Kasumi-1 (cell line): Measurements from ENCODE around the gene KATNAL2.
"Not testable (repeated sequence)": the region's sequence is repeated elsewhere in the genome, so short reads cannot be mapped to it uniquely, and the experiment has no call there.

ENCODE experiments used
- DNase-seq, 2 experiments: peaks; one replicate each; lab custom pipeline; 2025; lab: John Stamatoyannopoulos, UW

The KATNAL2 gene

DNA sequence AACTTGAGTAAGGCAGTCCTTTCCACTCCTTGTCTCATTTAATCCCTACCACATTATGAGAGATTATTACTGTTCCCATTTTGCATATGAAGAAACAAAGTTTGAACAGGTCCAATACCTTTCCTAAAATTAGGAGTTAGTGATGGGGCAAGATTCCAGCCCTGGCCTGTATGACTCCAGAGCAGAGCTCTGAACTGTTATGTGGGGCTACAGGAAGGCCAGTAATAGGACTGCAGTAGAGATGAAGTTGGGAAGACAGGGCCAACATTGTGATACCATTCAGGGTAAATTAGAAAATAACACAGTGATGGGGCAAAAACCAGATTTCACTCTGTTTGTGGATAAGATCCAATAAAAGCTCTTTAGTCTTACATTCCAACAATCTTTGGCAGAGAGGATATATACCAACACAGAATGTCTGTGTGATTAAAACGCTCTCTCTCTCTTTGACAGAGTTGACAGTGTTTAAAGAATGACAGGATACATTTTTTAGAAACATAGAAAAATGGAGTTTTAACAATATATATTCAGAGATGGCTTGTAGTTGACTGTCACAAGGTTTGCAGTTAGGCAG lies 22.7 kb downstream of the KATNAL2 start:
- no peak for DNase-seq

DNA sequence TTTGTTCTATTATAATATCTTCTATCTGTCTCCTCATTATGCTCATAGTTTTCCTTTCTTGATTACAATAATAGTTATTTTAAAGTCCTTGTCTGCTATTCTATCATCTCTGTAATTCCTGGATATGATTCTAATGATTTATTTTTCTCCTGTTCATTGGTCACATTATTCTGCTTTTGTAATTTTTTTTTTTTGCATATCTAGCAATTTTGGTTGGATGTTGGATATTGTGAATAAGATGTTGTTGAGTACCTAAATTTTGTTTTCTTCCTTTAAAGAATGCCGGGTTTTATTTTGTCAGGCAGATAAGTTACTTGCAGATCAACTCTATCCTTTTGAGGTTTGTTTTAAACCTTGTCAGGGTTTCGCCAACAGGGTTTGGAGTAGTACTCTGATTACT lies 25.2 kb downstream of the KATNAL2 start:
- DNase-seq, result no peak

DNA sequence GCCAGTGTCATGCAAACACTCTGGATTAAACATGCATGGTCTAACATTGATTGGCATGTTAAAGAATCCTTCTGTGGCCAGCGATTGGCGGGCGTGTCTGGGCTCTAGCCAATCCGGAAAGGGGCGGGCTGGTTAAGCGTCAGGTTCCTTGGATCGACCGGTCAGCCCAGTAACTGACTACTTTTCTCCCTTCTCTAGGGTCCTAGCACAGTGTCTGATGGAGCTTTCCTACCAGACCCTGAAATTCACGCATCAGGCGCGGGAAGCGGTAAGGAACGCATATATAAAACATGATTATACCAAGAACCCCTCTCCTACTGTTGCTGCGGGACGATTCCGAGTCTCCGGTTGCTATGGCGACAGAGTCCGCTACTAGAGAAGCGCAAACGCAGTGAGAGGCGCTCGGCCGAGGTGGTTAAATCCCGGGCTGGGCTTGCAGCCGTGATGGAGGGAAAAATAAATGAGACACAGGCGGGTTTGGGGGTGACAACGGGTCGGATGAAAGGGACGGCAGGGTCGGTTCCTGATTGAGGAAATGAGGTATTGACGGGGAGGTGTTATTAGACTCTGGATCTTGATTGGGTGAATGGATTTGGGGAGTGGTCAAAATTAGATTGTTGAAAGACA lies 29.4 kb downstream of the KATNAL2 start:
- DNase-seq, result no peak

DNA sequence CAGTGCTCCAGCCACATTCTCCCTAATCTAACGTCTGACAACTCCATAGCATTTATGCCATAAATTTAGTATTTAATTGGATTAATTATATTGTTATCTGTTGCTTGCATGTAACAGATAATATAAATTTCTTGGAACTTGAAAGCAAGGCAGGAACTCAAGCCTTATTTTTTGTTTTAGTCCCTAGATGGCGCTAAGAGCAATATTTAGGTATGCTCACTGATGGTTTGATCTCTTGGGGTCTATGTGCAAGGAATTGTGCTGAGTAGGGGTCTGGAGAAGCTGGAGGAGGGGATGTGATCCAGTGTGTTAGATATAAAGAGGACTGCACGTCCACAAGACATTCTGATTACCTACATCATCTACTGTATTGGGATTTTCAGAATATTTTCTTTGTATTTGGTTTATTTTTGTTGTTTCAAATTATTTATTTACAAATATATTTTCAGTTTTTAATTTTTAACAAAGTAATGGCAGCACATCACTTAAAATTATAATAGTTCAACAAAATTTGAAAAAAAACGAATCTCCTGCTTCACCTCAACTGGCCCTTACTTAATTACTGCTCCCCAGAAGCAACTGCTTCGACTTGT lies 32.8 kb downstream of the KATNAL2 start:
- peak; percentile 34 to 63 for DNase-seq

DNA sequence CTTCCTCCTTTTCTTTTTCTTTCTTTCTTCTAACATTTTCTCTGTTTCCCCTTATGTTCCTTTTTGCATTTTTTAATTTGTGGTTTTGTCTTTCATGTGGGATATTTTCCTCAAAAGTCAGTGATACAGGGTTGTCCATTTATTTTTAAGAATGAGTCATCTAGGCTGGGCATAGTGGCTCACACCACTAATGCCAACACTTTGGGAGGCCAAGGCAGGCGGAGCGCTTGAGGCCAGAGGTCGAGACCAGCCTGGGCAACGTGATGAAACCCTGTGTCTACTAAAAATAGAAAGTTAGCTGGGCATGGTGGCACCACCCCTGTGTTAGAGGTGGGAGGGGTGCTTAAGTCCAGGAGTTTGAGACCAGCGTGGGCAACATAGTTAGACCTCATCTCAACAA lies 35.8 kb downstream of the KATNAL2 start:
- DNase-seq, result no peak

DNA sequence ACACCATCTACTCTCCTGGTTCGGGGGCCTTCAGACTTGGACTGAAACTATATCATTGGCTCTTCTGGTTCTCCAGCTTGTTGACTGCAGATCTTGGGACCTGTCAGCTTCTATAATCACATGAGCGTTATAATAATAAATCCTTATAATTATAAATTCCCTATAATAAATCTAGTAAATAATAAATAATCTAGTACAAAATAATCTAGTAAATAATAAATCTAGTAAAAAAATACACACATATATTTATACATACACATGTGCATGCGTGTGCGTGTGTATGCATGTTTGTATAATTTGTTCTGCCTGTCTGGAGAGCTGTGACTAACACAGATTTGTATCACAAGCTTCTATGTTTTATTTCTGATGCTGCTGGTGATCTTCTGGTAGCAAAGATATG lies 40.8 kb downstream of the KATNAL2 start:
- DNase-seq, result no peak

DNA sequence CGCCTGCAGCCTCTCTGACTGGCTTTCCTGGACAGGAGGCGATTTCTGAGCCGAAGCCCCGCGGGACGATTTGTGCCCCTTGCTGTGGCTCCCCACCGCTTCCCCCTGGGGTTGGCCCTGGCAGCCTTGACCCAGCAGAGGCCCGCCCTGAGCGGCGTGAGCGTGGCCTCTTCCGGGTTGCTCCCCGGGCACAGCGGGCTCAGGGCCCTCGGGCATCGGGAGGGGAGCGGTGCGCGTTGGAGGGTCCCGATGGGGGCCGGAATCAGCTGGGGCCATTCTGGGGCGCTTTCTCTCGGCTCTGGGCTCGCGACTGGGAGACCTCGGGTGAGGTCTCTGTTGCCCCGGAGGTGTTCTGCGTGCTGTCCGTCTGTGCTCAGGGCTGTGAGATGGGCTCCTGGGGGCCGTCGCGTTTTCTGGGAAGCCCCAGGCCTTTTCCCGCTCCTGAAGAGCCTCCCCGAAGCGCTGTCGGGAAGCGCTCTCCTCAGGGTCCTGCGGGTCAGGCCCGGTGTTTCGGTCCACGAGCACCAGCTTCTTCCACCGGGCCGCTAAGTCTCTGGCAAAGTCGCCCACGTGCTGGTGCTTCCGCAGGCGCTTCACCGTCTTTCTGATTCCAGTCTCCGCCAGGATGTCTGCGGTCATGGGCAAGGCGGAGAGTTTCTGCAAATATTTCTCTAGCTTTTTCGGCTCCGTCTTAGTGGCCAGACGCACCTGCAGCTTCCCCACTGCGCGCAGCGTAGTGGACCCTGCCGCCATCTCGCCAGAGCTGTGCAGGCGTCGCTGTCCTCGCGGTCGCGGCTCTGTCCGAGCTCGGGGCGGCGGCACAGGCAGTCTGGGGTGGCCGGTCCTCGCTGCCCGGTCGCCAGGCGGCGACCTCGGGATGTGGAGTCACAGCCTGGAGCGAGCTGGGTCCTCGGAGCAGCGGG lies 46.5 kb downstream of the KATNAL2 start:
- DNase-seq, result not testable (repeated sequence)

DNA sequence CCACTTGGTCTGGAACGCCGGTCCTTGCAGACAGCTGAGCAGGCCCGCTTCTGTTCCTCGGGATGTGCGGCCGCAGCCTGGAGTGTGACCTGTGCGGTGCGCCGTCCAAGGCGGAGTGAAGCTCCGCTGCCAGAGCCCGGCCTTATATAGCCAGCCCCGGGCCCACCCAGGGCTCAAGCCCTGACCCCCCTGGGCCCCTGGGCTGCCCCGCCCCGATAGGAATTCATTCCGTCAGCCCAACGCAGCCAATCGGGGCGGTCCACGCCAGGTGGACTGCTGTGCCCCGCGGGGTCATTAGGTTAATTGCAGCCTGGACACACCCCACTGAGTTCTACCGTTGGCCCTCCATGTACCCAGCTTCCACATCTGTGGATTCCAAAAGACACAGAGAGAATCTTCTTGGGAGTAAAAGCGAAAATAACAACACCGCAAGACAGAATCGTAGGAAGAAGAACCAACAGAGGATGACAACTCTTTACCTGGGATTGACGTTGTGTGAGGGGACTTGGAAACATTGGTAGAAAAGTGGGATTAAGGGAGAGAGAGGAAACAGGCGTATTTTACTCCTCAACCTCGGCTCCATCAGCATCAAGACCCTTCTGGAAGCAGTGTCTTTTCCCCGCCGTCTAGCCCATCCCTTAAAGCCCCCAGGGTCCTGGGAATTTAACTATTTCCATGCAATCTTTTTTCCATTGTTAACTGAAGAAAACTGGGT lies 47.3 kb downstream of the KATNAL2 start:
- DNase-seq, result not testable (repeated sequence)

DNA sequence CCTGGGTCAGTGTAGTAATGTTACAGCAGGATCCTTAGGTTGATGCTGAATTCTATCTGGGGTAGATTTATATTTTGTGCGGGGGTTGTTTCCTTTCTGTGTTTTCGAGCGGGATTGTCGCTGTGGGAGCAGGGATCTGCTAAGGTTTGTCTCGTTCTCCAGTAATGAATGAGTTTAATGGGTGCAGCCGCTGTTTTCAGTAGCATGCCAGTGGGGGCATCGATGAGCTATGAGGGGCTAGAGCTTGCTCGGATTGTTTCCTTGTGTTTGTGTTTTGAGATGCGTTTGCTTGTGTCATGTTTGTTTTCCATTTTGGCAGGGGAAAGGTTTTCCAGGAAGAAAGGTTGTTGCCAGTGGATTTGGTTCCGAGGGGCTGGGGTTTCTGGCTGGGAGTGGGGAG lies 48.9 kb downstream of the KATNAL2 start:
- not testable (repeated sequence) for DNase-seq

DNA sequence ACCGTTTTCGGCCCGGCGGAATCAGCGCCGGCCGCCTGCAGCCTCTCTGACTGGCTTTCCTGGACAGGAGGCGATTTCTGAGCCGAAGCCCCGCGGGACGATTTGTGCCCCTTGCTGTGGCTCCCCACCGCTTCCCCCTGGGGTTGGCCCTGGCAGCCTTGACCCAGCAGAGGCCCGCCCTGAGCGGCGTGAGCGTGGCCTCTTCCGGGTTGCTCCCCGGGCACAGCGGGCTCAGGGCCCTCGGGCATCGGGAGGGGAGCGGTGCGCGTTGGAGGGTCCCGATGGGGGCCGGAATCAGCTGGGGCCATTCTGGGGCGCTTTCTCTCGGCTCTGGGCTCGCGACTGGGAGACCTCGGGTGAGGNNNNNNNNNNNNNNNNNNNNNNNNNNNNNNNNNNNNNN lies 52.1 kb downstream of the KATNAL2 start:
- not testable (repeated sequence) for DNase-seq

DNA sequence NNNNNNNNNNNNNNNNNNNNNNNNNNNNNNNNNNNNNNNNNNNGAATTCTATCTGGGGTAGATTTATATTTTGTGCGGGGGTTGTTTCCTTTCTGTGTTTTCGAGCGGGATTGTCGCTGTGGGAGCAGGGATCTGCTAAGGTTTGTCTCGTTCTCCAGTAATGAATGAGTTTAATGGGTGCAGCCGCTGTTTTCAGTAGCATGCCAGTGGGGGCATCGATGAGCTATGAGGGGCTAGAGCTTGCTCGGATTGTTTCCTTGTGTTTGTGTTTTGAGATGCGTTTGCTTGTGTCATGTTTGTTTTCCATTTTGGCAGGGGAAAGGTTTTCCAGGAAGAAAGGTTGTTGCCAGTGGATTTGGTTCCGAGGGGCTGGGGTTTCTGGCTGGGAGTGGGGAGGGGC lies 102.5 kb downstream of the KATNAL2 start:
- not testable (repeated sequence) for DNase-seq

DNA sequence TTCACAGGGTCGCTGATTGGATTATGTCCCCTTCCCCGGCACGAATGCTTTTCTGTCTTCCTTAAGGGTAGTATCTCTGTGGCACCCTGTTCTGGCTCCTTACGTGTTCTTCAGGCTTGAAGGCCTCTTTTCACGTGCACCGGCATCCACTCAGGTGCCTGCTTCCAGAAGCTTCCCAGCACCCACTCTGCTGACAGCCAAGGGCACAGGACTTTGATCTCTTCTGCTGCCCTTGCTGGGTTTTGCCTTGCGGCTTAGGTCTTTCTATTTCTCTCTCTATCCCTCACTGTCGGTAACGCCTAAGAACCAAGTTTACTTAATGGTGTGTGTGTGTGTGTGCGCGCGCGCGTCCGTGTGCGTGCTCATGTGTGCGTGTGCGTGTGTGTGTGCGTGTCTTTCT lies 103.4 kb downstream of the KATNAL2 start:
- not testable (repeated sequence) for DNase-seq

DNA sequence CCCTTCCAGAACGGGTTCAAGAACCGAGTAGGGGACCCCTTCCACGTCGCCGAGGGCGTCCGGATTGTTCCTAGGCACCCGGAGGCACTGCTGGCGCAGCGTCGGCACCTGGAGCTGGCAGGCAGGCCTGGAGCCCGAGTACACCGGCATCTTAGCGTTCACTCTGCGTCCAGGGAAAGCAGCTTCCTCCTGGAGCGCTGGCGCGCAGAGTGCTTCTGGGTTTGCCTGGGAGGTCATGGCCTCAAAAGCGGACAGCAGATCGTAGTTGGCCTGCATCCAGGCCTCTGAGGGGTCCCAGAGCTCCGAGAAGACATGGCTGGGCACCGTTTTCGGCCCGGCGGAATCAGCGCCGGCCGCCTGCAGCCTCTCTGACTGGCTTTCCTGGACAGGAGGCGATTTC lies 105.4 kb downstream of the KATNAL2 start:
- DNase-seq, result not testable (repeated sequence)

DNA sequence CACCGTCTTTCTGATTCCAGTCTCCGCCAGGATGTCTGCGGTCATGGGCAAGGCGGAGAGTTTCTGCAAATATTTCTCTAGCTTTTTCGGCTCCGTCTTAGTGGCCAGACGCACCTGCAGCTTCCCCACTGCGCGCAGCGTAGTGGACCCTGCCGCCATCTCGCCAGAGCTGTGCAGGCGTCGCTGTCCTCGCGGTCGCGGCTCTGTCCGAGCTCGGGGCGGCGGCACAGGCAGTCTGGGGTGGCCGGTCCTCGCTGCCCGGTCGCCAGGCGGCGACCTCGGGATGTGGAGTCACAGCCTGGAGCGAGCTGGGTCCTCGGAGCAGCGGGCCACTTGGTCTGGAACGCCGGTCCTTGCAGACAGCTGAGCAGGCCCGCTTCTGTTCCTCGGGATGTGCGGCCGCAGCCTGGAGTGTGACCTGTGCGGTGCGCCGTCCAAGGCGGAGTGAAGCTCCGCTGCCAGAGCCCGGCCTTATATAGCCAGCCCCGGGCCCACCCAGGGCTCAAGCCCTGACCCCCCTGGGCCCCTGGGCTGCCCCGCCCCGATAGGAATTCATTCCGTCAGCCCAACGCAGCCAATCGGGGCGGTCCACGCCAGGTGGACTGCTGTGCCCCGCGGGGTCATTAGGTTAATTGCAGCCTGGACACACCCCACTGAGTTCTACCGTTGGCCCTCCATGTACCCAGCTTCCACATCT lies 106.5 kb downstream of the KATNAL2 start:
- not testable (repeated sequence) for DNase-seq

DNA sequence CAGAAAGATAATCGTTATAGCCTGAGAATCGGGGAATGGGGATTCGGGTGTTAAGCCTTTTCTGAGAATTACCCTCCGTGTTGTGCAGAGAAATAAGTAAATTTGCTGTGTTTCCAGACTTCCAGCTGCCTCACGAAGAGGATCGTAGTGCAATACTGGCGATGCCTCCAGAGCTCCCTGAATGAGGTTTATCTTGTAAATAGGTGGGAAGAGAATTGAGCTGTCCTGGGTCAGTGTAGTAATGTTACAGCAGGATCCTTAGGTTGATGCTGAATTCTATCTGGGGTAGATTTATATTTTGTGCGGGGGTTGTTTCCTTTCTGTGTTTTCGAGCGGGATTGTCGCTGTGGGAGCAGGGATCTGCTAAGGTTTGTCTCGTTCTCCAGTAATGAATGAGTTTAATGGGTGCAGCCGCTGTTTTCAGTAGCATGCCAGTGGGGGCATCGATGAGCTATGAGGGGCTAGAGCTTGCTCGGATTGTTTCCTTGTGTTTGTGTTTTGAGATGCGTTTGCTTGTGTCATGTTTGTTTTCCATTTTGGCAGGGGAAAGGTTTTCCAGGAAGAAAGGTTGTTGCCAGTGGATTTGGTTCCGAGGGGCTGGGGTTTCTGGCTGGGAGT lies 108.3 kb downstream of the KATNAL2 start:
- not testable (repeated sequence) for DNase-seq

DNA sequence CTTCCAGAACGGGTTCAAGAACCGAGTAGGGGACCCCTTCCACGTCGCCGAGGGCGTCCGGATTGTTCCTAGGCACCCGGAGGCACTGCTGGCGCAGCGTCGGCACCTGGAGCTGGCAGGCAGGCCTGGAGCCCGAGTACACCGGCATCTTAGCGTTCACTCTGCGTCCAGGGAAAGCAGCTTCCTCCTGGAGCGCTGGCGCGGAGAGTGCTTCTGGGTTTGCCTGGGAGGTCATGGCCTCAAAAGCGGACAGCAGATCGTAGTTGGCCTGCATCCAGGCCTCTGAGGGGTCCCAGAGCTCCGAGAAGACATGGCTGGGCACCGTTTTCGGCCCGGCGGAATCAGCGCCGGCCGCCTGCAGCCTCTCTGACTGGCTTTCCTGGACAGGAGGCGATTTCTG lies 111.3 kb downstream of the KATNAL2 start:
- not testable (repeated sequence) for DNase-seq

DNA sequence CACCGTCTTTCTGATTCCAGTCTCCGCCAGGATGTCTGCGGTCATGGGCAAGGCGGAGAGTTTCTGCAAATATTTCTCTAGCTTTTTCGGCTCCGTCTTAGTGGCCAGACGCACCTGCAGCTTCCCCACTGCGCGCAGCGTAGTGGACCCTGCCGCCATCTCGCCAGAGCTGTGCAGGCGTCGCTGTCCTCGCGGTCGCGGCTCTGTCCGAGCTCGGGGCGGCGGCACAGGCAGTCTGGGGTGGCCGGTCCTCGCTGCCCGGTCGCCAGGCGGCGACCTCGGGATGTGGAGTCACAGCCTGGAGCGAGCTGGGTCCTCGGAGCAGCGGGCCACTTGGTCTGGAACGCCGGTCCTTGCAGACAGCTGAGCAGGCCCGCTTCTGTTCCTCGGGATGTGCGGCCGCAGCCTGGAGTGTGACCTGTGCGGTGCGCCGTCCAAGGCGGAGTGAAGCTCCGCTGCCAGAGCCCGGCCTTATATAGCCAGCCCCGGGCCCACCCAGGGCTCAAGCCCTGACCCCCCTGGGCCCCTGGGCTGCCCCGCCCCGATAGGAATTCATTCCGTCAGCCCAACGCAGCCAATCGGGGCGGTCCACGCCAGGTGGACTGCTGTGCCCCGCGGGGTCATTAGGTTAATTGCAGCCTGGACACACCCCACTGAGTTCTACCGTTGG lies 112.4 kb downstream of the KATNAL2 start:
- DNase-seq, result not testable (repeated sequence)

DNA sequence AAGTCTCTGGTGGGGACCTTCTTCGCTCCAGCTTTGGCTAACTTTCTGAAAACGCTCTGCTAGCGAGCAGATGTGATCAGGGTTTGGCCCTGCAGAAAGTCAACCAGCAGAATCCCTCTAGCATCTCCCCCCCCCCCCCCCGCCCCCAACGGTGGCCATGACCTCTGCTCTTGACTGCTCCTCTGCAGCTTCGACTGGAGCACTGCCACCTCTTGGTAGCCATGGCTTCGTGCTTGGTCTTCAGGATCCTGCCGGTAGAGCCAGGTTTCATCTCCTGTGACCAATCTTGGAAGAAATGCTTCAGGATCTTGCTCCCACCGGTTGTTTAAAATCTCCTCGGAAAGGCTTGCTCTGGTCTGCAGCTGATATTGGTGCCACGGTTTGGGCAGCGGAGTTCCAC lies 113.5 kb downstream of the KATNAL2 start:
- DNase-seq, result not testable (repeated sequence)

DNA sequence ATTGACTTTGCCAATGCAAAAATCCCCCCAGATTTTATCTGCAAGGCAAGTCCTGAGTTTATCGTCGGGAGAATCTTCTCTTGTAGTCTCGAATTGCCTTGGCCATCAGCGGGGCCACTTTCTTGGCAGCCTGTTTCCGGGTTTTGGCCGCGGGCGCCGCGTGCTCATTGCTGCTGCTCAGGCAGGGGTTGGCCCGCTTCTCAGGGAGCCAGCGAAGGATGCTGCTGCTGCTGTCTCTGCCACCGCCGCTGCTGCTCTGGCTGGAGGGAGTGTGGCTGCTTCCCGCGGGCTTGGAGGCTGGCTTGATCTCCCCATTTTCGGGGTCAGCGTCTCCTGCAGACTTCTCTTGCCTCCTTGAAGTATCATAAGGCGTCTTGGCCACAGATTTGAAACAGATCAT lies 115.5 kb downstream of the KATNAL2 start:
- DNase-seq, result no peak

DNA sequence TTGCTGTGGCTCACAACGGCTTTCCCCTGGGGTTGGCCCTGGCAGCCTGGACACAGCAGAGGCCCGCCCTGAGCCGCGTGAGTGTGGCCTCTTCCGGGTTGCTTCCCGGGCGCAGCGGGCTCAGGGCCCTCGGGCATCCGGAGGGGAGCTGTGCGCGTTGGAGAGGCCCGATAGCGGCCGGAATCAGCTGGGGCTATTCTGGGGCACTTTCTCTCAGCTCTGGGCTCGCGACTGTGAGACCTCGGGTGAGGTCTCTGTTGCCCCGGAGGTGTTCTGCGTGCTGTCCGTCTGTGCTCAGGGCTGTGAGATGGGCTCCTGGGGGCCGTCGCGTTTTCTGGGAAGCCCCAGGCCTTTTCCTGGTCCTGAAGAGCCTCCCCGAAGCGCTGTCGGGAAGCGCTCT lies 117.2 kb downstream of the KATNAL2 start:
- not testable (repeated sequence) for DNase-seq
